A204.1 (cell line): ENCODE data around the gene CASKIN2.
"Not testable (repeated sequence)": the region's sequence is repeated elsewhere in the genome, so short reads cannot be mapped to it uniquely, and the experiment has no call there.

Source experiments
- FAIRE-seq: peaks from 2 replicates; lab custom pipeline; 2012; peaks lifted over from hg19 to GRCh38; lab: Jason Lieb, UNC

Gene CASKIN2

DNA sequence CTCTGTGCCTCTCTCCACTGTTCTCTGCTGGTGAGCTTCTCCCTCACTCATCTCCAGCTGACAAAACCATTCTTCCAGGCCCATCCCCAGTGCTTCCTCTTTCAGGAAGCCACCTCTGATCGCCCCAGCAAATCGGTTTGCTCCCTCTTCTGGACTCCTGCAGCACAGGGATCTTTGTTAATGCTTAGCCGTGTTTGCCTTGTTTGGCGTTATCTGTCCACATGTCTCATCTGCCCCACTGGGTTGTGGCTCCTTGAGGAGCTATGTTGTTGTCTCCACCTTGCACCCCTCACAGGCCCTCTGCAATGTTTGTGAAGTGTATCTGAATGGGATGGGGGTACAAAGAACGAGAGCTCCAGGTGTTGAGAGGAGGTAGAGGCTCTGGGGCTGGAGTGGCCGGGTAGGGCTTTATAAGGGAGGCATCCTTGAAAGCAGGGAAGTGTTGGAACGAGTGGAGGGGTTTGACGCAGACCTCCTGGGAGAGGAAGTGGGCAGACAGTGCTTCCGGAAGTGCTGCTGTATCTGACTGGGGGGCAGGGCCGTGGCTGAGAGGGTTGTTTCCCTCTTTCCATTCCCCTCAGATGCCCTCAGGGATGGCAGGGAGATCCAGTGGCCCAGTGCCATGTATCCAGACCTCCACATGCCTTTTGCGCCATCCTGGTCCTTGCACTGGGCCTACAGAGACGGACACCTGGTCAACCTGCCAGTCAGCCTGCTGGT lies 27.8 kb downstream of the CASKIN2 start:
- FAIRE-seq = no peak

DNA sequence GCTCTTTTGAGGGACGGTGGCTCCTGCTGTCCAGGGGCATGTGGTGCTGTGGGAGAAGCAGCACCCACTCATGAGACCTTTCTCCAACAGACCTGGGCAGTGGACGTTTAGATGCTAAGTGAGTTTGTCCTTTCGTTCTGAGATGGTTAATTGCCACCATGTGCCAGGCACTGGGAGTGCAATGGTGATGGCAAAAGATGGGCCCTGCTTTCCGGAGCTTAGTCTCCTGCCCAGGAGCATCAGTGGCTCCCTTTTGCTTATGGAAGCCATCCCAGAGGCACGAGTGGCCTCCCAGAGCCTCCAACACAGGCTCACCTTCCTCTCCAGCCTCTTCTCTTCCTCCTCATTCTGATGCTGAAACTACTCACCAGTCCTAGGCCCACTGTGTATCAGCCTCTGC lies 28.4 kb downstream of the CASKIN2 start:
- FAIRE-seq = no peak

DNA sequence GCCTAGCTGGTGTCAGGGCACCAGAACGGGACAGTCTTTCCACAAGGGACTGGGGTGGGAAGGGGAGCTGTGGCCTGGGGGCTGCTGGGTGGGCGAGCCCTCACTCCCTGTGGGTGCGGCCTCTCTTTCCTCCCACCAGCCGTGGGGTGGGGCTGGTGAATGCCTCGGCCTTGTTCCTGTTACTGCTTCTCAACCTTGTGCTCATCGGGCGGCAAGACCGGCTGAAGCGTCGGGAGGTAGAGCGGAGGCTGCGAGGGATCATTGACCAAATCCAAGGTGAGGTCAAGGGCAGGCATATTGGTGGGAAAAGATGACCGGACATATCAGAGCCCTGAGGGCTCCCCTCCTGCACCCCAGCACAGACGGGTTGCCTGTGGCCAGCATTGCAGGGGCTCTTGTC lies 29.2 kb downstream of the CASKIN2 start:
- FAIRE-seq = no peak

DNA sequence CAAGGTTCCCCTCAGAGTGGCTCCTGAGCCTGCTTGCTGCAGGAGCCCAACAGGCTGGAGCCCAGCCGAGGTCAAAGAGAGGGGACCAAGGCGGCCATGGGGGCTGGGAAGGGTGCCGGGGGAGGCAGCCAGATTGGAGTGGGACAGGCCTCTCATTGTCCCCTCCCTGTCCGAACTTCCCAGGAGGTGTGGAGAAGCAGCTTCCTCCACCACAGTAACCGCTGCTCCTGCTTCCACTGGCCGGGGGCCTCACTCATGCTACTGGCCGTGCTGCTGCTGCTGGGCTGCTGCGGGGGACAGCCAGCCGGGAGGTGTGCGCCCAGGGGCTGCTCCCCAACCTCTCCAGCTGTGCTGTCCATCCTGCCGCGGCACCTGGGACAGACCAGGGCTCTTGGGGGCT lies 29.6 kb downstream of the CASKIN2 start:
- FAIRE-seq = no peak

DNA sequence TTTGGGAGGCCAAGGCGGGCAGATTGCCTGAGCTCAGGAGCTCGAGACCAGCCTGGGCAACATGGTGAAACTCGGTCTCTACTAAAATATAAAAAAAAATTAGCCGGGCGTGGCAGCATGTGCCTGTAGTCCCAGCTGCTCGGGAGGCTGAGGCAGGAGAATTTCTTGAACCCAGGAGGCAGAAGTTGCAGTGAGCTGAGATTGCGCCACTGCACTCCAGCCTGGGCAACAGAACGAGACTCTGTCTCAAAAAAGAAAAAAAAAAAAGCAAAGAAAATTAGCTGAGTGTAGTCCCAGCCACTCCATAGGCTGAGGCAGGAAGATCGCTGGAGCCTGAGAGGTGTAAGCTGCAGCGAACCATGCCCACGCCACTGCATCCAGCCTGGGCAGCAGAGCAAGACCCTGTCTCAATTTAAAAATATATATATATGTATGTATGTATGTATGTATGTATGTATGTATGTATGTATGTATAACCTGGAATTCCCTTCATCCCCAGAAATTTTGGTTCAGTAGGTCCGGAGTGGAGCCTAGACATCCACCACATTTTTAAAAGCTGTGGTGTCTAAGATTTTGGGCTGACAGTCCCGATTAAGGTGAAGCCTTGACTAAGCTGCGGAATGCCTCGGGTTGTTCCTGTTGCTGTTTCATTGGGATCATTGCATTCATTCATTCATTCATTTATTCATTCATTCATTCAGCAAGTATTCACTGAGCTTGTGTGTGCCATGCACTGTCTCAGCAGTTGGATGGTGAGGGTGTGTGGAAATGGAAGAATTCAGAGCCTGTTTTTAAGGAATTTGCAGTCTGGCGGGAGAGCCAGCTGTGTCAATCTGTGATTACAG lies 33.0 kb downstream of the CASKIN2 start:
- no peak for FAIRE-seq

DNA sequence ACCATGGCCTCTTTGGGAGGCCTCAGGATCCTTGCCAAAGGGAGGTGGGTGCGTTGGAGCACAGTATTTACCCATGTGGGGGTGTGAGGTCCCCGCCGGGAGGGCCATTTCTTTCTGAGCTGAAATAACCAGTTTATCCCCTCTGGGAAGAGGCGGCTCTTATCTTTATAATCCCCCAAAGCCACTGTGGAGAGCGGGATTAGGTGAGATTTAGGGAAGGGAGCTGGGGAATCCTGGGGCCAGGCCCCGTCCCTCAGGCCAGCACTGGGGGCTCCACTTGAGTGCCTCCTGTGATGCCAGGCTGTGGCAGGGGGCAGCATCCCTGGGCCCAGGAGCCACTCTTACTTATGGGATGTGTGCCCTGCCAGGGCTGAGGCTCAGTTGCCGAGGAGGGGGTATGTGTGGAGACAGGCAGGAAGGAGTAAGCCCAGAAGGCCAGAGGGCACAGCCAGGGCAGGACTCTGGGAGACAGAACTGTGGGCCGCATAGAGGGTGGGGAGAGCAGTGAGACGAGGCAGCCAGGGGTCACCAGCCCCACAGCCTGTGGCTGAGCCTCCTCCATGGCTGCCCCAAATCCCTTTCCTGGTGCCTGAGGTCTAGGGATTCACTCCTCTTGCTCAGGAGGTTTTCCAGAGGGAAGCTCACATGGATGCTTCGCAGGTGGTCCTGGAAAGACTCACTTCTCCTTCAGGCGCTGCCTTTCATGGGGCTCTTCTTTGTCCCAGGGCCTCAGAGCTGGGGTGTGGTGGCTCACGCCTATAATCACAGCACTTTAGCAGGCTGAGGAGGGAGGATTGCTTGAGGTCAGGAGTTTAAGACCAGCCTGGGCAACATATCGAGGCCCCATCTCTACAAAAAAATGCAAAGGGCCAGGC lies 33.9 kb downstream of the CASKIN2 start:
- FAIRE-seq = no peak

DNA sequence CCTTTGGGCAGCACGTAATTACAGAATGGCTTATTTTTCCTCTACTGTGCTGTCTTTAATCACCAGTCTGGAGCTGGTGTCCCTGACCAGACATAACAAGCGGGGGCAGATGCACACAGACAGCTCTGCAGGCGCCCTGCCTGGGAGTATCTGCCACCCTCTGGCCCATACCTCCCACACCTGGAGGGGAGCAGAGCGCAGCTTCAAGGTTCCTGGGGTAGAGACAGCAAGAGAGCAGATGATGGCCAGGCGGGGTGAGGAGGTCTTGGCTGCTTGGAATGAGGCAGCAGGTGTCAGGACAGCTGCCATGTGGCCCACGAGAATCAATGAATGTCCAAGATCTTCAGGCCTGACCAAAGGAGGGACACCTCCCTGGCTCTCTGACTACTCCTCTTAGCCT lies 35.1 kb downstream of the CASKIN2 start:
- FAIRE-seq = no peak

DNA sequence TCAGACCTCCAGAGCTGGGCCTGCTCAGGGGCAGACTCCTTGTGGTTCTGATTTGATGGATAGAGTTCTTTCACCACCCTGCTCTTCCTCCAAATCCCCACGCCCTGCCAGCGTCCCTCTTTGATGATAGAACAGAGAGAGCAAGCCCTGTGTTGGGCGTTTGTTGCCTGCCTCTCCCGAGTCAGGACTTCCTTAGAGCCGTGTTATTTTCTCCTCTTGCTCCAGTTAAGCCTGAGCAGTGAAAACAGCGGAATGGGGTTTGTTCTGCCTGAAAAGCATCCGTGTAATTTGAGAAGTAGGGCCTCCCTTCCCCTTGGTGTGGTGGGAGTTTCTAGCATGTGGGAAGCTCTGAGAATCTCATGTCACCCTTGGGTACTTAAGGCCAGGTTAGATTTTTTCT lies 36.8 kb downstream of the CASKIN2 start:
- FAIRE-seq = no peak

DNA sequence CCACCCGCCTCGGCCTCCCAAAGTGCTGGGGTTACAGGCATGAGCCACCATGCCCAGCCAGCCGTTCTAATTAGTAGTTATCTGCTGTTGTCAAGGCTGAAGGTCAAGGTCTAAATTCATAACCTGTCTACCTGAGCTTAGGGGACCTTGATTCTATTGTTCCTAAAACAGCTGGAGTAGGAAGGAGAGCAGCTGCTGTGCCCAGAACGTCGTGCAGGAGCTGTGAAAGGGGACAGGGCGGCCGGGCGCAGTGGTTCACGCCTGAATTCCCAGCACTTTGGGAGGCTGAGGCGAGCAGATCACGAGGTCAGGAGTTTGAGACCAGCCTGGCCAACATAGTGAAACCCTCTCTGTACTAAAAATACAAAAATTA lies 37.9 kb downstream of the CASKIN2 start:
- FAIRE-seq = not testable (repeated sequence)

DNA sequence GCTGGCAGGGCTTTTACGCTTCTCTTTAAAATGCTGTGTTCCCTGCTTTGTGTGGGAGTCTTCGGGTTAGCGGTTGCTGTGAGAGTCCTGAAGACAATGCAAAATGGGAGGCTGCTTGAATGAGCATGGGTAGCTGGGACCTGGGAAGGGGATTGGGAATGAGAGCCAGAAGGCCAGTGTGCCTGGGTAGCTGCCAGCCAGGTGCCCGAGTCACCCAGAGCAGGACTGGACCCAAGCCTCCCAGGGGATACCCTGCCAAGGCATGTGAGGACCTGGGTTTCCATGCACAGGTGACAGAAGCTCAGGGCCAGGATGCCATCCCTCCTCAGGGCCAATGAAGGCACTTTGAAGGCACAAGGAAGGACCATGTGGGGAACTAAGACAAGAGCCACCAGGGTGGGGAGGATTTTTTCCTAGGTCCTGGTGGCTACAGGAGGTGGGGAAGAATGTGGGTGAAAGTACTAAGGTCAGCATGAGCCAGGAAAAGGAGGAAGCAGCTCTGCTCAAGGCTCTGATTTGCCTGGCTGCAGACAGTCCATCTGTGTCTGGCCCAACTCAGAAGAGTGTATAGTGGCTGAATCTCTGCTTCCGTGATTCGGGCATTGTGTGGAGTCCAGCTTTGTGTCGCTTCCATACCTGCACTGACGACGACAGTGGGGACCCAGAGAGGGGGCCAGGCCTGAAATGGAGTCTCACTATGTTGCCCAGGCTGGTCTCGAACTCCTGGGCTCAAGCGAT lies 38.4 kb downstream of the CASKIN2 start:
- no peak for FAIRE-seq

DNA sequence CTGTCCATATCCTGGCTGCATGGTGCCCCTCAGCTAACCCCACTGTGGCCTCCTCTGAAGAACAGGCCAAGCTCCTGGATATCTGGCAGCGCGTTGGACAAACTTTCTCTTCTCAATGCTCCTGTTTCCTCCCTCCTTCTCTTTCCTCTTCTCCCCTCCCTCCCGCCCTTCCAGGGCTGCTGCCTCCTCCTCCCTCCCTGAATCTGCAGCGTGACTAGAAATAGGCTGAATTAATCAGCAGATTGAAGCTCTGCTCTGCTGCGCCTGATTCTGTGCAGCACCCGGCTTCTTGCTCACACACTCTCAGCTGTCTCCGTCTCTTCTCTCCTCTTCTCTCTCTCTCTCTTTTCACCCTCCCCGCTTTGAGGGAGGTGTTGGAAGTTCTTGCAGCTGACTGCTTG lies 39.1 kb downstream of the CASKIN2 start:
- FAIRE-seq = no peak

DNA sequence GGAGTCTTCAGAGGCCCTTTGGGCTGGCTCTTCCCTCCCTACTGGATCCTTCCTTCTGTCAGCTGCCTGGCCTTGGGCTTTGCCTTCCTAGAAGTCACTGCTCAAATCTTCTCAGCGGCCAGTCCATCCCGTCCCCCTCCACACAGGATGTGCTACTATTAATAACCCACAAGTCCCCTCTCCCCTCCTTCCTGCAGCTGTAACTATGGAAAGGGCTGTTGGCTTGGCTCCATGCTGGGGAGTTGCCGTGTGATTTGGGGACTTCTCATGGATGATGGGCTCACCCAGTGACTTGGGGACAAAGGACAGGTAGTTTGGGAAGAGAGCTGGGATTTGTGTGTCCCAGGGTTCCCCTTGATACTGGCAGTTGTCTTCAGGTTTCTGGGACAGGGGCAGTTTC lies 39.5 kb downstream of the CASKIN2 start:
- no peak for FAIRE-seq

DNA sequence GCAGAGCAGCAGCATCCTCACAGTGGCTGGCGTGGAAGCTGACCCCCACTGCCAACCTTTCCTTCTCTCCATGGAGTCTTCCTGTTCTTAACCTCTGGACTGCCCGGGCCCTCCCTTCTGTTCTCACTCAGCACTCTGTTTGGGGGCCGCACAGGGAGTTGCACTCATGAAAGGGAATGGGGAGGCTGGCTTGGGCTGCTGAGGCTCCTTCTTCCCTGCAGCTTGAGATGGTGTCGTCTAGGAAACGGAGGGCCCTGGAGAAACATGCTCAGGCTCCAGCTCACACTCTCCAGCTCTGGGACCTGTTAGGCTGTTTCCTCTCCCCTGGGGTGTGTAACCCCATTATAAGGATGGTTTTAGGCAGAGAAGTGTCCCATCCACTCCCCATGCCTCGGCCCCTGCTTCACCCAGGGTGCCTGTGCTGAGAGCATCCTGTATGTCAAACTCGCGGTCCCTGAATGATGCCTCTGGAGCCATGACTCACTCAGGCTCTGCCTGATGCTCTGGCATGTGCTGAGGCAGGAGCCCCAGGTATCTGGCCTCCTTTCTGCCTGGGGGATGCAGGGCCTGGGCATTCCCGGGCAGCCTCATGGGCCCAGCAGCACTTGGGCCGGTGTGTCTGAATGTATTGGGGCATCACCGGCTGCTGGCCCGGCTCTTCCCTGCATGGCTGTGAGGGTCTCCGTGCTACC lies 40.0 kb downstream of the CASKIN2 start:
- FAIRE-seq = no peak

DNA sequence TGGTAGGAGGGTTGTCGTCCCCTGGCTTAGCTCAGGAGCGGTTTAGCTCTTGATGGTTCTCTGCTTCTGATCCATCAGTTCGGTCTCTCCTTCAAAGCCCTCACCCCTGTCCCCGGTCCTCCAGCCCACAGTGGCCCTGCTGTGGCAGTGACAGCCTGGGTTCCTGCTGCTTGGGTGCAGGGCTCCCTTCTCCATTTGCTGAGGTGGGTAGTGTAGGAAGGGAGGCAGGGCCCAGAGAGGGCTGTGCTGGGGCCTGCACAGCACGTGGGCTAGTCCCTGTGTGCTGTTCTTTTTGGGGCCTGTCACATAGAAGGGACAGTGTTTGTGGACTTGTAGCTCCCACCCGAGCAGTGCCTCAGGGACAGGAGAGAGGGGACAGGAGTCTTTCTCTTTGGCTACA lies 40.6 kb downstream of the CASKIN2 start:
- FAIRE-seq = no peak

DNA sequence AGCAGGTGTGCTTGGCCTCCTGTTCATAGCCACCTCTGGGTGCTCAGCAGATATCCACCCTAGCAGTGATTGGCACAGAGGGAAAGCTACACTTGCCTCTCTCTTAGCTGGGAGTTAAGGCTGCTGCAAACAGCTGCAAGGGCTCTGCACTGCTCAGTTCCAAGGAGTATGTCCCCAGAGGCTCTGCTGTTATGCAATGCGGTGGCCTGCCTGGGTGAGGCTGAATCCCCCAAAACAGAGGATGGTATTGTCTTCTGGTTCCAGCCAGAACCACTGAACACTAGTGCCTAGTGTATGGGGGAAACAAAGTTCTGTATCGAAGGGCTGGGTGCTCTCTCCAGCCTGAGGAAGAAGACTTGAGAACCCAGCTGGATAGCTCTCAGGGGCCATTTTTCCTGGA lies 42.1 kb downstream of the CASKIN2 start:
- no peak for FAIRE-seq

DNA sequence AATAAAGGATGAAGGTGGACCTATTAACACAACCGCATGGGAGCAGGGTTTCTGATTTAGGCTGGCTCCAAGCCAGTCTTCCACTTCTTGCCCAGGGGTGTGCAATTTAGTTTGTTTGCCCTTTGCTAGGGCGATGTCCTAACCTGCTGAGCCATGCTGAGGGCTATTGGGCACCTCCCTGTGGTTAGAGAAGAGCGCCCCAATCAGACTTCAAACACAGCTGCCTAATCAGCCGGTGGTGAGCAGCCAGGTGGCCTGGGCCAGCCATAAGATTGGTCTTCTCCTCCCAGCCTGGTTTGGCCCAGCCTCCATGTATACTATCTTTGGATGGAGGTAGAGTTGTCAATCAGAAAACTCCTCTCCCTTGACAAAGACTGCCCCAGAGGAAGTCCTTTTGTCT lies 43.2 kb downstream of the CASKIN2 start:
- FAIRE-seq = no peak

DNA sequence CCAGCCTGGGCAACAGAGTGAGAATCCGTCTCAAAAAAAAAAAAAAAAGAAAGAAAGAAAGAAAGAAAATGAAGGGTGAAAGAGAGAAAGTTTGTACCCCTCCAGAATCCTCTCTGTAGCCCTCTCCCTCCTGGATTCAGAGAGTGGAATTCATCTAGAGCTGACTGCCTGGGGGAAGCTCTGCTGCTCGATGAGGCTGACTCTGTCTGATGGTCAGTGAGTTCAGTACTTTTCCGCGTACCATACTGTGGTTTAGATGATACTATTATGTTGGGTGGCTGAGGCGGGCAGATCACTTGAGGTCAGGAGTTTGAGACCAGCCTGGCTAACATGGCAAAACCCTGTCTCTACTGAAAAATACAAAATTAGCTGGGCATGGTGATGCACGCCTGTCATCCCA lies 44.1 kb downstream of the CASKIN2 start:
- no peak for FAIRE-seq

DNA sequence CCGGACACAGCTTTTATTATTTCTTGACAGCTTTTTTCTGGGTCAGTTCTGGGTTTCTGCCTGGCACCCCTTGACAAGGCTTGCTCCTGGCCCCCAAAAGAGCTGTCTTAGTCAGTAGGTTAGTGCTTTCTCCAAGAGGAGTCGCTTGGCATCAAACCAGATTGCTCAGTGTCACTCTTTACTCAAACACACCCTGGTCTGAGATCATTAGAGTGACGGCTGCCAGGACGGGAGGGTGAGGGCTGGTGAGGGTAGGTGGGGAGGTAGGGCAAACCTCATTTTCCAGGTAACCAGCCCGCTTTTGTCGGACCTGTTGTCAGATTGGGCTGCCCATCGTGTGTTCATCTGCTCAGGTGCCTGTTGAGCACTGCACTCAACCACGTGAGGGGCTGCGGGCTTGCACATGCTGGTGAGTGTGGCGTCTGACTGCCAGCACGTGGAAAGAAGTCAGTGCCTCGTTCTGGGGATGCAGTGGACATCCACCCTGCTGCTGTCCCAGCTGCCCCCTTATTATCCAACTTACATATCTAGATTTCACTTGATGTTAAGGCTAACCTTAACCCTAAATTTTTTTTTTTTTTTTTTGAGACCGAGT lies 46.5 kb downstream of the CASKIN2 start:
- no peak for FAIRE-seq

DNA sequence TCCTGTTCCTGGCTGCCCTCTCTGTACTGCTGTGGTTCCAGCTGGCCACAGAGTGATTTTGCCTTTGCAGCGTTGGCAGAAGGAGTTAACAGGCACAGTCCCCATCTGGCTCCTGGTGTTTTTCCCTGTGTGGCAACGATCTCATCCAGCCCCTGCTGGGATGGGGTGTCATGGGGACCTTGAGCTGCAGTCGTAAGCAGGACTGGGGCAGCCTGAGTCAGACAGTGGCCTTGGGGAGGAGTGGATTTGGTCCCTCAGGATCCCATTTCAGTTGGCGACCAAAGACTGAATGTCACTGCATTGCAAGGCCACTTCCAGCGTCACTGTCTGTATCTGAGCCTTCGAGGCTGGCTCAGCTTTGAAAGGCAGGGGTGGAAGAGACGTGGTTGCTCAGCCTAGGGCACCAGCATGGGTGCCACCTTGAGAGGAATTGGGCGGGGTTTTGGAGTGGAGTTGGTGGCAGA lies 47.0 kb downstream of the CASKIN2 start:
- no peak for FAIRE-seq

DNA sequence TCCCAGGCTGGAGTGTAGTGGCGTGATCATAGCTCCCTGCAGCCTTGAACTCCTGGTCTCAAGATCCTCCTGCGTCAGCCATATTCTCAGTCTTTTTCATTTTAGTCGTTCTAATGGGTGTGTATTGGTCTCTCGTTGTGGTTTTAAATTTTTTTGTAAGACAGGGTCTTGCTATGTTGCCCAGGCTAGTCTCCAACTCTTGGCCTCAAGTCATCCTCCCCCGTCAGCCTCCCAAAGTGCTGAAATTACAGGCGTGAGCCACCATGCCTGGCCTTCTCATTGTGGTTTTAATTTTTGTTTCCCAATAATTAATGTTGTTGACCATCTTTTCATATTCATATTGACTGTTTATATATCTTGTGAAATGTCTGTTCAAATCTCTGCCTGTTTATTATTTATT lies 50.3 kb downstream of the CASKIN2 start:
- no peak for FAIRE-seq

DNA sequence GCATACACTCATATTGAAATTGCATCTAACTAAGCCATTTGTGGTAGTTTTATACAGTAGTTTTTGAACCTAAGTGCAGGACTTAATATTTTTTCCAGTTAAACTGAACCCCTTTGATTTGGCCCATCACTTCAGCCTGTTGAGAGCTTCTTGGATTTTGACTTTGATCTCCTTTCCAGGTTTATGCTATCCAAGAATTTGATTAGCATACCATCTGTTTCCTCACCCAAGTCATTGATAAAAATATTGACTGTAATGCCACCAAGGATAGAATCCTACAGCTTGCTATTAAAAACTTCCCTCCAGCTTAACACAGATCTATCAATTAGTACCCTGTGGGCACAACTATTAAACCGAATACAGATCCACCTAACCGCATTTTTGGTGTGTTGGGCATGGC lies 51.7 kb downstream of the CASKIN2 start:
- no peak for FAIRE-seq
